Adipose tissue (tissue), 3 donors: ENCODE measurements around the gene TMEM187. TPM values are rescaled to one million over a fixed set of nuclear protein-coding genes. Genes with fewer than 3 reads are reported as not detected.
"Not testable (repeated sequence)": the region's sequence is repeated elsewhere in the genome, so short reads cannot be mapped to it uniquely, and the experiment has no call there.

ENCODE experiments used
- H3K27ac ChIP-seq: one replicate; pipeline ENCODE4 v1.5.1; 2013; ENCODE audit warnings: low read depth, low read length
- WGBS, 3 donors: extraction: QIAGEN DNeasy Blood & Tissue Kit; methylation state at CpG; one replicate each; pipeline ENCODE4 v1.1.7; 2013; 5-methylcytosine and 5-hydroxymethylcytosine counted together
- polyA plus RNA-seq, 3 donors: library from polyadenylated mRNA; stranded (reverse); fragments of 200-250 nt; gene quantifications; one replicate each; pipeline ENCODE4 v1.2.3, GENCODE V29; 2013
- donor health status: healthy with polysubstance abuse.
- donor health status: Bipolar disorder and iron deficiency.
- donor health status: healthy.

TMEM187 gene
- polyA plus RNA-seq, 3 donors, result 3.3 to 14.3 (median 5.8) TPM

- H3K27ac ChIP-seq, result no peak overlapping the region
- WGBS, 3 donors, result 65 to 94% (median 72%) methylated on average over 12 of the region's 12 CpGs
These were observed 10.8 kb downstream of the TMEM187 start for GRCh38 chrX:153983321-153983801.

- H3K27ac ChIP-seq, result no peak overlapping the region
- WGBS, 3 donors, result 57 to 68% (median 63%) methylated on average over 11 to 20 of the region's 20 CpGs
These were observed 12.0 kb downstream of the TMEM187 start for GRCh38 chrX:153984351-153985178.

- H3K27ac ChIP-seq, result no peak overlapping the region
- 78 to 88% (median 85%) methylated on average over 8 to 12 of the region's 12 CpGs for WGBS, 3 donors
These were observed 15.9 kb downstream of the TMEM187 start for GRCh38 chrX:153988493-153988892.

- H3K27ac ChIP-seq, result no peak overlapping the region
- WGBS, 3 donors, result 88 to 93% (median 89%) methylated on average over 13 to 14 of the region's 14 CpGs
These were observed 17.6 kb downstream of the TMEM187 start for GRCh38 chrX:153989973-153990655.

- H3K27ac ChIP-seq, result no peak overlapping the region
- 97 to 99% (median 97%) methylated on average over 3 of the region's 3 CpGs for WGBS, 3 donors
These were observed 18.5 kb downstream of the TMEM187 start for GRCh38 chrX:153991013-153991580.

GRCh38 chrX:153992180-153992579 is 19.6 kb downstream of the TMEM187 start:
- WGBS, 3 donors, result 53 to 94% (median 73%) methylated on average over 8 of the region's 8 CpGs
- no peak overlapping the region for H3K27ac ChIP-seq

- WGBS, 3 donors, result 87 to 91% (median 88%) methylated on average over 12 of the region's 12 CpGs
- no peak overlapping the region for H3K27ac ChIP-seq
These were observed 20.5 kb downstream of the TMEM187 start for GRCh38 chrX:153993079-153993478.

GRCh38 chrX:153993978-153994377 is 21.4 kb downstream of the TMEM187 start:
- no peak overlapping the region for H3K27ac ChIP-seq
- 85 to 91% (median 87%) methylated on average over 10 of the region's 10 CpGs for WGBS, 3 donors

GRCh38 chrX:153994398-153994797 is 21.8 kb downstream of the TMEM187 start:
- WGBS, 3 donors, result 56 to 89% (median 88%) methylated on average over 1 to 4 of the region's 5 CpGs
- H3K27ac ChIP-seq, result not testable (repeated sequence)

- H3K27ac ChIP-seq, result no peak overlapping the region
- 92 to 95% (median 93%) methylated on average over 7 to 8 of the region's 8 CpGs for WGBS, 3 donors
These were observed 22.9 kb downstream of the TMEM187 start for GRCh38 chrX:153995504-153995903.

GRCh38 chrX:153999359-154000037 is 26.9 kb downstream of the TMEM187 start:
- H3K27ac ChIP-seq, result no peak overlapping the region
- WGBS, 3 donors, result 35 to 52% (median 46%) methylated on average over 17 to 19 of the region's 19 CpGs

- WGBS, 3 donors, result 52 to 61% (median 59%) methylated on average over 5 of the region's 5 CpGs
- H3K27ac ChIP-seq, result no peak overlapping the region
These were observed 27.5 kb downstream of the TMEM187 start for GRCh38 chrX:154000051-154000450.

- H3K27ac ChIP-seq, result no peak overlapping the region
- WGBS, 3 donors, result 46 to 82% (median 71%) methylated on average over 17 of the region's 17 CpGs
These were observed 29.7 kb downstream of the TMEM187 start for GRCh38 chrX:154002215-154002719.

GRCh38 chrX:154004315-154004714 is 31.8 kb downstream of the TMEM187 start:
- 65 to 82% (median 70%) methylated on average over 11 of the region's 11 CpGs for WGBS, 3 donors
- no peak overlapping the region for H3K27ac ChIP-seq

GRCh38 chrX:154006947-154007346 is 34.4 kb downstream of the TMEM187 start:
- H3K27ac ChIP-seq, result no peak overlapping the region
- WGBS, 3 donors, result 92 to 96% (median 95%) methylated on average over 13 to 20 of the region's 20 CpGs

GRCh38 chrX:154008521-154008920 is 36.0 kb downstream of the TMEM187 start:
- H3K27ac ChIP-seq, result no peak overlapping the region
- 56 to 74% (median 66%) methylated on average over 3 to 4 of the region's 4 CpGs for WGBS, 3 donors

- WGBS, 3 donors, result 67 to 81% (median 81%) methylated on average over 18 of the region's 18 CpGs
These were observed 38.0 kb downstream of the TMEM187 start for GRCh38 chrX:154010330-154011087.

More at GRCh38 chrX:154010330-154011087, 38.0 kb downstream of the TMEM187 start:
- H3K27ac ChIP-seq, result no peak overlapping the region
